Brain microvascular endothelial cell (primary cell): ENCODE measurements around the gene PEA15.

Source experiments
- DNase-seq: peaks from one replicate; pipeline ENCODE4 v3.0.0-alpha.2; 2020
- H3K27ac ChIP-seq: fragments of 250-450 bp; sonication (Bioruptor Pico); 2 replicates; pipeline ENCODE4 v1.5.1; 2020; ENCODE audit warnings: mild to moderate bottlenecking, moderate library complexity
- H3K27me3 ChIP-seq: fragments of 250-450 bp; sonication (Bioruptor Pico); replicated peaks from 2 replicates; pipeline ENCODE4 v1.5.1; 2020; ENCODE audit warnings: mild to moderate bottlenecking
- H3K36me3 ChIP-seq: fragments of 250-450 bp; sonication (Bioruptor Pico); replicated peaks from 2 replicates; pipeline ENCODE4 v1.5.1; 2020; ENCODE audit warnings: mild to moderate bottlenecking
- H3K4me3 ChIP-seq: 2 replicates; pipeline ENCODE4 v1.5.1; 2011; ENCODE audit warnings: low read depth, mild to moderate bottlenecking, control low read depth, low read length, moderate library complexity
- in situ Hi-C: cut with HindIII; loops from 2 replicates; pipeline ENCODE4 v1.10.0; 2017; ENCODE audit warnings: low sequenced_read_pairs, low pct_ligation_motif_present
- TF ChIP-seq, protein P1 (sequence below): IDR thresholded peaks from 2 replicates; pipeline ENCODE4 v1.5.1; 2011; ENCODE audit warnings: low read depth, mild to moderate bottlenecking, moderate library complexity, low read length, control low read depth, inconsistent platforms; ENCODE audit errors: missing control alignments

Gene PEA15

DNA sequence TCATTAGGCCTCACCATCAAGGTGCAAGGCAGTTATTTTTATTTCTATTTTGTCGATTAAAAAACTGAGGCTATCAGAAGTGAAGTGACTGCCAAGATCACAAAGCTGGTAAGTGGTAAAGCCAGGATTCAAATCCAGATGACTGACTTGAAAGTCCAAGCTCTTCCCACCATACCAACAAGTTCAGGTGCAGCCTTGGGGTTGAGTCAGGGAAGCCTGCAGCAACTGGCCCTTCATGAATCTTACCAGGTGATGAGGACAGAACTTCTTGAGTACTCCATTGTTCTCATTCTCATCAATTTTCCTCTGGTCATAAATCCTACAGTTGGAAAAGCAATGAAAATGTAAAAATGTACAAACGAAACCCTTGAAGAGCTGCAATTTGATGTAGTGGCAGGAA, 20.2 kb downstream of the PEA15 start:
- Histone ChIP-seq H3K4me3 (no peak overlapping the region), H3K27me3 (no peaks in the 10 kb centered on the region), H3K36me3 (peaks cover 68% of the 10 kb centered on the region), H3K27ac (no peak overlapping the region)
- TF ChIP-seq, protein P1, sequence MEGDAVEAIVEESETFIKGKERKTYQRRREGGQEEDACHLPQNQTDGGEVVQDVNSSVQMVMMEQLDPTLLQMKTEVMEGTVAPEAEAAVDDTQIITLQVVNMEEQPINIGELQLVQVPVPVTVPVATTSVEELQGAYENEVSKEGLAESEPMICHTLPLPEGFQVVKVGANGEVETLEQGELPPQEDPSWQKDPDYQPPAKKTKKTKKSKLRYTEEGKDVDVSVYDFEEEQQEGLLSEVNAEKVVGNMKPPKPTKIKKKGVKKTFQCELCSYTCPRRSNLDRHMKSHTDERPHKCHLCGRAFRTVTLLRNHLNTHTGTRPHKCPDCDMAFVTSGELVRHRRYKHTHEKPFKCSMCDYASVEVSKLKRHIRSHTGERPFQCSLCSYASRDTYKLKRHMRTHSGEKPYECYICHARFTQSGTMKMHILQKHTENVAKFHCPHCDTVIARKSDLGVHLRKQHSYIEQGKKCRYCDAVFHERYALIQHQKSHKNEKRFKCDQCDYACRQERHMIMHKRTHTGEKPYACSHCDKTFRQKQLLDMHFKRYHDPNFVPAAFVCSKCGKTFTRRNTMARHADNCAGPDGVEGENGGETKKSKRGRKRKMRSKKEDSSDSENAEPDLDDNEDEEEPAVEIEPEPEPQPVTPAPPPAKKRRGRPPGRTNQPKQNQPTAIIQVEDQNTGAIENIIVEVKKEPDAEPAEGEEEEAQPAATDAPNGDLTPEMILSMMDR, result no peak
- DNase-seq, result no peak
- in situ Hi-C loops, result no loop called here

DNA sequence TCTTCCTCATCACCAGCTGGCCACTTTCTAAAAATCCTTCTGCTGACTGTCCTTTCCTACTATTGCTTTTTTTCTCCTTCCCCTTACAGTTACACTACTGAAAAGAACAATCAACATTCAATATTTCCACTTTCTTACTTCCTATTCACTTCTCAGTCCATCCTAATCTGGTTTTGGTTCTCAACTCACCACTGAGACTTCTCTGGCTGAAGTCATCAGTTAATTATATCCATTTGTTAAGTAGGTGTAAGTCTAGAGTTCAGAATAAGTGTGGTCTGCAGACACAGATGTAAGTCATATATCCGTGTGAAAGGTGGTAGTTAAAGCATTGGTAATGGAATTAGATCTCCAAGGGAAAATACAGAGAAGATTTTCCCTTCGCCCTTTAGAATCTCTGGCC, 21.4 kb downstream of the PEA15 start:
- no peak for DNase-seq

DNA sequence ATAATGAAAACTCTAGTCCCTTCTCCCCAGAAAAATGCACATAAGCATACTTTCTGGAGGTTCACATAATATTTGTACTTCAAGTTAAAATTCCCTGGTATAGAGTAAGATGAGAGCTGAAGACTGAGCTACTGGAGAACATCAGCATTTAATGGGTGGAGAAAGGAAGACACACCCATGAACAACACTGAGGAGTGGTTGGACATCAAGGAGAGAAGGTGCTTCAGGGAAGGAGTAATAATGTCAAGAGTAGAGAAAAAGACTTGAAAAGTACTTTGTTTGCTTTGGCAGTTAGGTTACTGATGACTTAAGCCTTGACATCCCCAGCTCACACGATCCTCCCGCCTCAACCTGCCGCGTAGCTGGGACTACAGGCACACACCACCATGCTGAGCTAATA, 21.9 kb downstream of the PEA15 start:
- DNase-seq, result no peak
- in situ Hi-C loops, result no loop called here
- H3K27me3 ChIP-seq, result no peaks in the 10 kb centered on the region
- TF ChIP-seq, protein P1, result no peak
- H3K36me3 ChIP-seq, result peaks cover 78% of the 10 kb centered on the region
- no peak overlapping the region for H3K4me3 ChIP-seq
- no peak overlapping the region for H3K27ac ChIP-seq

More for the DNA sequence above, 21.4 kb downstream of the PEA15 start:
- Histone ChIP-seq H3K4me3 (no peak overlapping the region), H3K27me3 (no peaks in the 10 kb centered on the region), H3K36me3 (peaks cover 77% of the 10 kb centered on the region), H3K27ac (no peak overlapping the region)
- TF ChIP-seq, protein P1, result no peak
- in situ Hi-C loops, result no loop called here

DNA sequence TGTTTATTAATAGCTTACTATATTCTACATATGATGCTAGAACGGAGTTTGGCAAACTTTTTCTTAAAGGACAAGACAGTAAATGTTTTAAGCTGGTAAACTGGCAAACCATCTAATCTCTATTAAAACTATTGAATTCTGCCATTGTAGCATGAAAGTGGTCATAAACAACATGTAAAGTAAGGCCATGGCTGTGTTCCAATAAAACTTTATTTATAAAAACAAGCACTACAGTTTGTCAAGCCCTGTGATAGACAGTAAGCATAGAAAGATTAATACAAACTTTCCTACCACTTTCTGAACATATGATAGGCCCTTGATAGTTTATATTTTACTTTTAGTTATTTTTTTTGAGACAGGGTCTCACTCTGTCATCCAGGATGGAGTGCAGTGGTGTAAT, 22.4 kb downstream of the PEA15 start:
- TF ChIP-seq, protein P1, result no peak
- in situ Hi-C loops, result no loop called here
- H3K4me3 ChIP-seq, result no peak overlapping the region
- peaks cover 74% of the 10 kb centered on the region for H3K36me3 ChIP-seq
- no peaks in the 10 kb centered on the region for H3K27me3 ChIP-seq
- H3K27ac ChIP-seq, result no peak overlapping the region
- DNase-seq, result no peak

DNA sequence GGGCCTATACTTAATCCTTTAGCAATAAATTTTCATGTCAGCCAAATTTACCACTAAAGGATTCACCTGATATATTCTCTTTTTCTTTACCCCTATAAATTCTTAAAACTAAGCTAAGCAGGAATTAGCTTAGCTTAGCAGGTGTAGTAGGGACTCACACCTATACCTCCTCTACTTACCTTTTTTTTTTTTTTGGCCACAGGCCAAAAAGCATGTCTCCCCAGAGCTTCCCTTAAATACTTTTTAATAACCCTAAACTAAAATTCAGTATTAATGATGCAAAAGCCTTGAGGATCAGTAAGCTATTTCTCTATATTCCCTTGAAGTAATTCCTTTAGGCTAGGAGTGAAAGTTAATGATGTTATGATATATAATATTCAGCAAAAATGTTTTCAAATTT, 23.2 kb downstream of the PEA15 start:
- Histone ChIP-seq H3K27me3 (no peaks in the 10 kb centered on the region), H3K36me3 (peaks cover 67% of the 10 kb centered on the region), H3K4me3 (no peak overlapping the region), H3K27ac (no peak overlapping the region)
- DNase-seq, result no peak
- TF ChIP-seq, protein P1, result no peak
- in situ Hi-C loops, result no loop called here

DNA sequence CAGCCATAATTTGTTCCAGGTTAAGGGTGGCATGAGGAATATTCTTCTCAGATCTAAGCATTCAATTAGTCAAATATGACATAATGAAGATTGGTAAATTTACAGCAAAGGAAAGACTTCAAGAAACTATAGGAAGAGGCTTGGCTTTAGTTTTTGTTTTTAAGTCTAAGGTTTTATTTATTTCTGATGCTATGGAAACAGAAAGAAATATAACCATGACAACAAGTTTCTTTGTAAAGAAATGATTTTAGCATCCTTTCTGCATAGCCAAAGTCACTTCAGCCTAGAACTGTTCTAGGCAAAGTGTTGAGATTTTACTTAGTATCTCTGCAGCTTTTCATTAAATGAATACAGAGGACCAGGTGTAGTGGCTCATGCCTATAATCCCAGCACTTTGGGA, 27.7 kb downstream of the PEA15 start:
- no peak for DNase-seq
- no peaks in the 10 kb centered on the region for H3K27me3 ChIP-seq
- no peak overlapping the region for H3K27ac ChIP-seq
- no peak overlapping the region for H3K4me3 ChIP-seq
- H3K36me3 ChIP-seq, result peaks cover 52% of the 10 kb centered on the region
- TF ChIP-seq, protein P1, result no peak
- in situ Hi-C loops, result no loop called here
